HG03064 (cell line): ENCODE measurements around the gene IMMT.
"Not testable (repeated sequence)": the region's sequence is repeated elsewhere in the genome, so short reads cannot be mapped to it uniquely, and the experiment has no call there.

Experiments
- ATAC-seq: cut with Tn5 transposase; IDR thresholded peaks from one replicate; pipeline ENCODE4 v1.9.1; 2021; ENCODE audit warnings: low read depth; ENCODE audit not compliant: unreplicated experiment

The IMMT gene

GRCh38 chr2:86195055-86195807, at the start of gene IMMT:
TSS of gene IMMT (minus strand) at chr2:86195462. CDS start at chr2:86195382, 80 bp downstream.
- peak; percentile 83 for ATAC-seq

- ATAC-seq: not testable (repeated sequence)
Measured at GRCh38 chr2:86244781-86245180, 49.5 kb upstream of the IMMT start.

GRCh38 chr2:86243950-86244733, 48.9 kb upstream of the IMMT start:
- no peak for ATAC-seq

- no peak for ATAC-seq
Measured at GRCh38 chr2:86243272-86243671, 48.0 kb upstream of the IMMT start.

- no peak for ATAC-seq
Measured at GRCh38 chr2:86241611-86242010, 46.3 kb upstream of the IMMT start.

- no peak for ATAC-seq
Measured at GRCh38 chr2:86240251-86240650, 45.0 kb upstream of the IMMT start.

- ATAC-seq: no peak
Measured at GRCh38 chr2:86239745-86240144, 44.5 kb upstream of the IMMT start.

GRCh38 chr2:86239326-86239725, 44.1 kb upstream of the IMMT start:
- no peak for ATAC-seq

GRCh38 chr2:86238354-86238753, 43.1 kb upstream of the IMMT start:
- ATAC-seq: no peak

GRCh38 chr2:86237172-86237571, 41.9 kb upstream of the IMMT start:
- ATAC-seq: no peak

- no peak for ATAC-seq
Measured at GRCh38 chr2:86235196-86235980, 40.1 kb upstream of the IMMT start.

GRCh38 chr2:86234563-86235131, 39.4 kb upstream of the IMMT start:
- ATAC-seq: no peak

GRCh38 chr2:86233436-86233835, 38.2 kb upstream of the IMMT start:
- ATAC-seq: no peak

- ATAC-seq: no peak
Measured at GRCh38 chr2:86232910-86233309, 37.6 kb upstream of the IMMT start.

- ATAC-seq: no peak
Measured at GRCh38 chr2:86232373-86232784, 37.1 kb upstream of the IMMT start.

GRCh38 chr2:86231680-86232372, 36.6 kb upstream of the IMMT start:
- no peak for ATAC-seq

GRCh38 chr2:86230961-86231360, 35.7 kb upstream of the IMMT start:
- ATAC-seq: no peak

- no peak for ATAC-seq
Measured at GRCh38 chr2:86229221-86229620, 34.0 kb upstream of the IMMT start.

- not testable (repeated sequence) for ATAC-seq
Measured at GRCh38 chr2:86228574-86228973, 33.3 kb upstream of the IMMT start.

- ATAC-seq: no peak
Measured at GRCh38 chr2:86227685-86228084, 32.4 kb upstream of the IMMT start.
